Psoas muscle (tissue), 8 donors: ENCODE data around the gene CNTNAP1. TPM values are rescaled to one million over a fixed set of nuclear protein-coding genes. Genes with fewer than 3 reads are reported as not detected.

Experiments
- ATAC-seq, 4 donors: fragments of 200-7000 bp; cut with Tn5 transposase; one replicate each; pipeline ENCODE4 v1.9.1; 2020; ENCODE audit warnings: moderate library complexity in 3 of 4, mild to moderate bottlenecking in 2 of 4
- DNase-seq, 2 donors: peaks; one replicate each; pipeline ENCODE4 v3.0.0-alpha.2; 2020
- H3K27ac ChIP-seq: fragments of 200-600 bp; one replicate; pipeline ENCODE4 v1.8.0; 2022
- H3K27me3 ChIP-seq, 3 donors: fragments of 200-600 bp in 1 of 3; one replicate each; pipeline versions ENCODE4 v1.6.1 to v1.8.0; 2013 to 2022; ENCODE audit warnings: low read length in 2 of 3, mild to moderate bottlenecking in 2 of 3, moderate library complexity in 1 of 3; ENCODE audit not compliant: insufficient read depth in 3 of 3
- H3K36me3 ChIP-seq, 2 donors: fragments of 200-600 bp in 1 of 2; one replicate each; pipeline versions ENCODE4 v1.6.1 to v1.8.0; 2013 to 2022; ENCODE audit warnings: low read depth in 1 of 2, mild to moderate bottlenecking in 1 of 2, moderate library complexity in 1 of 2; ENCODE audit not compliant: insufficient read depth in 1 of 2
- H3K4me1 ChIP-seq: fragments of 200-600 bp; one replicate; pipeline ENCODE4 v1.8.0; 2022
- H3K4me3 ChIP-seq: fragments of 200-600 bp; one replicate; pipeline ENCODE4 v1.8.0; 2022; ENCODE audit warnings: mild to moderate bottlenecking
- H3K9me3 ChIP-seq: fragments of 200-600 bp; one replicate; pipeline ENCODE4 v1.8.0; 2022
- CTCF ChIP-seq: fragments of 200-600 bp; IDR thresholded peaks from one replicate; pipeline ENCODE4 v1.8.0; 2022; ENCODE audit warnings: antibody characterized with exemption
- WGBS, 3 donors: extraction: QIAGEN DNeasy Blood & Tissue Kit; methylation state at CpG; one replicate each; pipeline versions ENCODE4 v1.1.6 to v1.1.7; 2013; 5-methylcytosine and 5-hydroxymethylcytosine counted together
- intact Hi-C, 2 donors: fragments of 100-400 bp; cut with DNase I; formaldehyde crosslinking; loops; one replicate each; pipeline versions ENCODE4 v1.11.0 to v1.14.2; 2022
- polyA plus RNA-seq, 3 donors: library from polyadenylated mRNA; stranded (reverse); fragments of 200-250 nt; gene quantifications; one replicate each; pipeline ENCODE4 v1.2.3, GENCODE V29; 2013
- total RNA-seq, 4 donors: library from RNA; stranded (reverse); fragmentation: NEBNext Ultra II Directional in 2 of 4; extraction: Animal tissue kit (Norgen Biotek cat#: 25700) in 2 of 4; gene quantifications; one replicate each; pipeline versions ENCODE4 v1.2.1 to v1.2.4, GENCODE V29; 2021 to 2023
- donor health status: healthy with polysubstance abuse.
- donor health status: DM: no; HTN: no; CAD: no; lungs with moderate emphysema.
- donor health status: Bipolar disorder and iron deficiency.
- donor health status: healthy.
- donor health status: DM: yes; HTN: yes; CAD: no.
- donor health status: DM: no; HTN: no; CAD: no.
- donor health status: DM: no; HTN: no; CAD: no.
- donor health status: DM: yes; HTN: yes; CAD: no.

The CNTNAP1 gene
- total and polyA plus RNA-seq, 7 donors, result 1.0 to 3.4 (median 2.0) TPM

- H3K27ac ChIP-seq, result peak overlapping the region; percentile 73
- H3K36me3 ChIP-seq, result peaks cover 0 to 71% of the 10 kb centered on the region in 2 donors
- WGBS, 3 donors, result 67 to 74% (median 73%) methylated on average over 75 to 82 of the region's 87 CpGs
- no peak for ATAC-seq
- intact Hi-C loops, result loop anchor here (5.0 to 10.0 kb wide), 2 partner anchors 48 to 355 kb away; no protein-coding TSS in a partner anchor
- DNase-seq, result peak in 1 of 2 donors; percentile 51
- TF ChIP-seq CTCF, result no peak
- peaks cover 54% of the 10 kb centered on the region for H3K4me1 ChIP-seq
- no peaks in the 10 kb centered on the region for H3K9me3 ChIP-seq
- no peaks in the 10 kb centered on the region for H3K27me3 ChIP-seq
- peak overlapping the region; percentile 22 for H3K4me3 ChIP-seq
Observed at GRCh38 chr17:42669977-42670788, 12.1 kb upstream of the CNTNAP1 start.

GRCh38 chr17:42670789-42671657 is 11.3 kb upstream of the CNTNAP1 start:
- Histone ChIP-seq H3K27ac (peak overlapping the region; percentile 15), H3K9me3 (no peaks in the 10 kb centered on the region), H3K36me3 (peaks cover 0 to 71% of the 10 kb centered on the region in 2 donors), H3K4me1 (peaks cover 54% of the 10 kb centered on the region), H3K4me3 (peak overlapping the region; percentile 22), H3K27me3 (no peaks in the 10 kb centered on the region)
- 81 to 84% (median 81%) methylated on average over 46 to 50 of the region's 50 CpGs for WGBS, 3 donors
- intact Hi-C loops, result loop anchor here (5.0 to 10.0 kb wide), 2 partner anchors 49 to 356 kb away; no protein-coding TSS in a partner anchor
- DNase-seq (no peak), ATAC-seq (no peak)
- no peak for TF ChIP-seq CTCF

DNA sequence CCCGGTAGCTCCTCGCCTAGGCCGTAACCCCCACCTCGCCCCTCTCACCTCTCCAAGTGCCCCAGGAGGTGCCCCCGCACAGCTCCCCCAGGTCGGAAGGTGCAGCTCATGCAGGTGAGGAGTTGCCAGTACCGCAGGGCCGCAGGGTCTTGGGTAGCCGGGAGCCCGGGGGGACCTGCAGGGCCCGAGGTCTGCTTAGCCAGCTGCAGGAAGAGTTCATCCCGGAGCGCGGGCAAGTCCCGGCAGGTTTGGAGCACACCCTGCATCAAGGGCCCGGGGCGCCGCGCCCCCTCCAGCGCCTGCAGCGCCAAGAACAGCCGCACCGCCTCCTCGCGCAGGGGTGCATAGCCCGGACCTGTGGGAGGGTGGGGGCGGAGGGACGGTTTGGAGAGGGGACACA is 10.3 kb upstream of the CNTNAP1 start:
- ATAC-seq, result no peak

More for the DNA sequence above, 10.3 kb upstream of the CNTNAP1 start:
- 79 to 84% (median 81%) methylated on average over 27 to 28 of the region's 28 CpGs for WGBS, 3 donors
- Histone ChIP-seq H3K4me1 (peaks cover 53% of the 10 kb centered on the region), H3K4me3 (no peak overlapping the region), H3K9me3 (no peaks in the 10 kb centered on the region), H3K36me3 (peaks cover 0 to 62% of the 10 kb centered on the region in 2 donors), H3K27ac (peak overlapping the region; percentile 15), H3K27me3 (no peaks in the 10 kb centered on the region)
- no peak for DNase-seq
- no peak for TF ChIP-seq CTCF
- intact Hi-C loops, result loop anchor here (5.0 to 10.0 kb wide), 2 partner anchors 50 to 357 kb away; no protein-coding TSS in a partner anchor
